Effector CD4-positive, alpha-beta T cell (primary cell): ENCODE data around the gene IGFN1. TPM values are rescaled to one million over a fixed set of nuclear protein-coding genes. Genes with fewer than 3 reads are reported as not detected.
"Not testable (repeated sequence)": the region's sequence is repeated elsewhere in the genome, so short reads cannot be mapped to it uniquely, and the experiment has no call there.

ENCODE experiments used
- DNase-seq: peaks from one replicate; pipeline ENCODE4 v3.0.0-alpha.2; 2020
- total RNA-seq: gene quantifications from one replicate; lab custom pipeline; 2026; lab: John Stamatoyannopoulos, UW

IGFN1 gene
- not detected for total RNA-seq

- no peak for DNase-seq
Observed at GRCh38 chr1:201190624-201191051, at the start of gene IGFN1. Gene IGFN1 (plus strand): TSS chr1:201190824. CDS start chr1:201193294, 2,470 bp downstream.

GRCh38 chr1:201140941-201141260 lies 49.7 kb upstream of the IGFN1 start:
- no peak for DNase-seq

DNA sequence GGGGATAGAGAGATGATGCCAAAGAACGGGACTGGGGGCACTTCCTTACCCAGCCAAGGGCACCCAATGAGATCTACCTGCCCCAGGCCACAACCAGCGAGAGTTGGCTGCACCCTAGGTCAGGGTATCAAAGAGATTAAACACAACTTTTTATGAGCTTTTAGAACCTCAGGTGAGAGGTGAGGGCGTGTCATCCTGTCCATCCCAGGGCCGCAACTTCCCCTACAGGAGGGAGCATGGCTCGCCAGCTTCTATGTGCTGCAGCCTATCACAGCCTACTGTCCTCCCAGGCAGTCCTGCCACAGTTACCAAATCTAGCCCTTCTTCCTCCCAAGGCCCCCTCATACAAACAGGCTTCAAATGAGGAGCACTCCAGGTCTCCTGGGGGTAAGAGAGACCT lies 49.2 kb upstream of the IGFN1 start:
- DNase-seq: no peak

DNA sequence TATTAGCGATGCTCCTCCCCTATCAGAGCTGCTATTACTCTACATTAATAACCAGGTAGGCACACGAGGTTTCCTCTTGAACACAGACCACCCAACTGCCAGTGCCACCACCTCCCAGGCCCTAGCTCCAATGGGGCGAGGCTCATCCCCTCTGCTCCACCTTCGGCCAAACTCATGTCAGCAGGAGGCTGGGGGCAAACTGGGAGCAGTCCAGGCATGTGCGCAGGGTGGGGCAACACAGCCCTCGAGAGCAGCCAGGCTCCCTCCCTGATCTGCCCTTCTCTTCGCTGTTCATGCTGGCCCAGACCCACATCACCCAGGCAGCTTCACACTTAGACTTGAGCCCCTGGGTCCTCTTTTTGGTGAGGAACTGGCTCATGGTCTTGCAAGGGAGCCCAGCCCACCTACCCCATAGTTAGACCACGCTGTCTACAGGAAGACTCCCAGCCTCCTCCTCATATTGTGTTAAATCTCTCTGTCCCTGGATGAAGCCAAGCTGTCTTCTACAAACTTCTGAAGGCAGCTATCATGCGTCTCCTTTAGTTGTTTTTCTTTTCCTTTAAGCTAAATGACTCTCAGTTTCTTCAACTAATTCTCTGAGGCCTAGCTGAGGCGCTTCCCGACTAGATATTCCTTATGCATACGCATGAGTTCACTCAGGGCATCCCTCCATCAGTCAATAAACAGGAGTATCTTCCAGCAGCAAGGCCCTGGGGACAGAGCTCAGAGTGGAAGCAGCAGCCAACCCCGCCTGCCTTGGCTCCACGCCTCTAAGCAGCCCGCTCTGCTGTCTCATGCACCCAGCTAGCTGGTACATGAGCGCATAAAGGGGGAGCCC lies 48.4 kb upstream of the IGFN1 start:
- no peak for DNase-seq

GRCh38 chr1:201142849-201143725 lies 47.5 kb upstream of the IGFN1 start:
- DNase-seq: no peak

GRCh38 chr1:201143726-201144635 lies 46.6 kb upstream of the IGFN1 start:
- DNase-seq: no peak

GRCh38 chr1:201144701-201145100 lies 45.9 kb upstream of the IGFN1 start:
- DNase-seq: no peak

- no peak for DNase-seq
Observed at GRCh38 chr1:201145132-201145531, 45.5 kb upstream of the IGFN1 start.

GRCh38 chr1:201145816-201146215 lies 44.8 kb upstream of the IGFN1 start:
- DNase-seq: no peak

- no peak for DNase-seq
Observed at GRCh38 chr1:201146626-201147390, 43.8 kb upstream of the IGFN1 start.

DNA sequence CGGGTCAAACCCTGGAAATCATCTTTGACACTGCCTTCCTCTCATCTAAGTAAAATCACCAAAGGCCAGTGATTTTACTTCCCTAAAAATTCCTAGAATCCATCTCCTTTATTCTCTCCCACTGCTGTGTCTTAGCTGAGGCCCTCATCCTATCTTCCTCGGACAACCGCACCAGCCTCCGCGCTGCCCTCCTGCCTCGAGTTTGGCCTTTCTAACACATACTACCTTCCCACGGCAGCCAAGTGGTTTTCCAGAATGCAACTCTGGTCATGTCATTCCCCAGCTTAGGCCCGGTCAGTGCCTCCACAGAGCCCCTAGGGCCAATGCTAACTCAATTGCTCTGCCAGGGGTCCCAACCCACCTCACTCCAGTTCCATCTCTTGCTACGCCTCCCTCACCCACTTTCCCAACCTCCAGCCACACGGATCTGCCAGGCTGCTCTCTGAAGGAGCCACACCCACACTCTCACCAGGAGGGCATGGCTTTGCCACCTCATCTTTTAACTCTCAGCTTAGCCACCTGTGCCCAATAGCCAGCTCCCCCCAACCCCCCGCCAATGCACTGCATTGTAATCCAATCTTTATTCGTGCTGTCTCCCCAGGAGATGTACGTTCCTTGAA lies 43.1 kb upstream of the IGFN1 start:
- DNase-seq: no peak

- DNase-seq: no peak
Observed at GRCh38 chr1:201149400-201149799, 41.2 kb upstream of the IGFN1 start.

- DNase-seq: no peak
Observed at GRCh38 chr1:201153474-201154388, 36.9 kb upstream of the IGFN1 start.

DNA sequence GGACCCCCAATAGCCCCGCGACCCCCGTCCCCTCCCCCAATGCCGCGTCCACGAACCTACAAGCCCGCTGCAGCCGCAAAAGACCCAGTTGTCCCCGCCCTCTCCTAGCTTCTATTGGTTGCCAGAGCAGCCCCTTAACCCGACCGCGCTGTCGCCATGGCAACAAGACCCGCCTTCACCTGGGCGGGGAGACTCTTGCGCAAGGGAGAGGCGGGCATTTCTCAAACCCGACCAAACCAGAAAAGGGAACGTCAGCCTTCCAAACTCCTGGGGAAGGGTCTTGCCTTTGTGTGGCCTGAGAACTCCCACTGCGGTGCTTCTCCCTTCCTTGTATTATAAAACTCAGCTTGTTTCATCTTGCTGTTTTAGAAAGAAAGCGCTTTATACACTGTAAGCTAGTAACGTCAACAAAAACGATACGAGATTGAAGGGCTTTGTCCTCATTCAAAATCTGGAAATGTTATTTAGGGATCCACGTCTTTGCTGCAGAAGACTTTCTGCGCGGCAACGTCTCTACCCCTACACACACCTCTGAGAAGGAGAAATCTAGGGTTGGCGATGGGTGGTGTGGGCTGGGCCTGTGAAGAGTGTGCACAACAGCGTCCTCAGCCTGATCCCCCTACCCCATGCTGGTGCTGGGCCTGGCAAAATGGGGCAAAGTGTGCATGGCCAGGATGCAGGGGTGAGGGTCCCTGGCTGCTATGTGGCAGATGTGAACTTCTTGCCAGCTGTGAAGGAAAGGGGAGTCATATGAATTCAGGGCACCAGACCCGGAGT lies 36.0 kb upstream of the IGFN1 start, which contains the start of gene TMEM9:
Gene TMEM9, minus strand, starts transcription at position 86 of the 777 bp plus-strand sequence. CDS start 551 bp downstream, outside the sequence.
- peak; percentile 98 for DNase-seq

DNA sequence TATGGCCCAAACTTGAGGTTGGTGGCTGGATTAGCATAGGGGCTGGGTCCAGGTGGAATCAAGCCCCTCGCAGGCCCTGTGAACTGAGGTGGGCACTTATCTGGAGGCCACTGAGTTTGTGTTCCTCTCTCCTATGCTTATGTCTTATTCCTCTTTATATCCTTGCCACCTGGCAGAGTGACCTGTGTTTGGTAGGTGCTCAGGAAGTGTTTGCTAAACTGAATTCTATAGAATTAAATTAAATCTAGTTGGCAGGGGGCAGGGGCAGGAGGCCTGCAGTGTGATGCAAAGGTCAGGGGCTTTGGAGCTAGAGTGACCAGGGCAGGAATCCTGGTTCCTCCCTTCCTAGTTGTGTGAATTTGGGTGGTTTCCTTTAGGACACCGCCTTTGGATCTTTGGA lies 35.3 kb upstream of the IGFN1 start:
- no peak for DNase-seq

DNA sequence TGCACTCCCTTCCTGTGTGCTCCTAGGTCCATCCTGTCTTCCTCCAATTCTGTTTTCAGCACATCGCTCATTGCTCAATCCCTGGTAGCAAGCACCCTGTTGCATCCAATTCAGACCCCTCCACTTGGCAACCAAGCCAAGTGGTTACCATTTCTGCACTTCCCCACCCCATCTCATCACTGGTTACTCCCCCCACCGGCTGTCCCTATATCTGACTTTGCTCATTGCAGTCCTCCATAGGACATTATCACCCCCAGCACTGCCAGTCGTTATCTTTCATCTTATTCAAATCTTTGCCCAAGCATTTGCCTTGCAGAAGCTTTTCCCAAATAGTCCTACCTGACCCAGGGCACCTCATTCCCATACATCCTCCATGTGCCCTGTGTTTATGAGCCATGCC lies 34.3 kb upstream of the IGFN1 start:
- no peak for DNase-seq

DNA sequence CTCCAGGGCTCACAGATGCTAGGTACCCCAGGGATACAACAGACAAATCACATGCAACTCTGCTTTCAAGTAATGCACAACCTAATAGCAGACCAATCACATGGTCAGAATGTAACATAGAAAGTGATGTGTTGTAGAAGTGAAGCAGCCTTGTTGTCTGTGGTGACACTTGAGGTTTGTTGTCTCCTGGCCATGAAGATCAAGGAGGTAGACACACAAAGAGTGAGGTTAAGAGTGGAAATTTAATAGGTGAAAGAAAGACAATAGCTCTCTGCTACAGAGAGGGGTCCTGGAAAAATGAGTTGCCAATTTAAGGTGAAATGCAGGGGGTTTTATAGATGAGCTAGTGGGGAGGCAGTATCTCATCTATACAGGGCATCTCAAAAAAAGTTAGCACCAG lies 33.8 kb upstream of the IGFN1 start:
- no peak for DNase-seq

- no peak for DNase-seq
Observed at GRCh38 chr1:201157949-201158348, 32.7 kb upstream of the IGFN1 start.

DNA sequence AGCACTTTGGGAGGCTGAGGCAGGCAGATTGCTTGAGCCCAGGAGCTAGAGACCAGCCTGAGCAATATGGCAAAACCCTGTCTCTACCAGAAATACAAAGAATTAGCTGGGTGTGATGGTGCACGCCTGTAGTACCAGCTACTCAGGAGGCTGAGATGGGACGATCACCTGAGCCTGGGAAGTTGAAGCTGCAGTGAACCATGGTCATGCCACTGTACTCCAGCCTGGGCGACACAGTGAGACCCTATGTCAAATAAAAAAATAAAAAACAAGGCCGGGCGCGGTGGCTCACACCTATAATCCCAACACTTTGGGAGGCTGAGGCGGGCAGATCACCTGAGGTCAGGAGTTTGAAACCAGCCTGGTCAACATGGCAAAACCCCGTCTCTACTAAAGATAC lies 27.6 kb upstream of the IGFN1 start:
- not testable (repeated sequence) for DNase-seq
